Trophoblast cell (in vitro differentiated cells and primary cell): Measurements from ENCODE around the gene PHRF1.

ENCODE experiments used
- DNase-seq, 2 donors: peaks; one replicate each; pipeline ENCODE4 v3.0.0-alpha.2; 2016
- H2AFZ ChIP-seq: 2 replicates; pipeline ENCODE4 v1.6.1; 2013; ENCODE audit warnings: low read length, moderate library complexity, mild to moderate bottlenecking; ENCODE audit not compliant: insufficient read depth, poor library complexity
- H2AK5ac ChIP-seq: 2 replicates; pipeline ENCODE4 v1.6.1; 2013; ENCODE audit warnings: mild to moderate bottlenecking, low read length
- H2BK120ac ChIP-seq: 2 replicates; pipeline ENCODE4 v1.6.1; 2013; ENCODE audit warnings: low read length, mild to moderate bottlenecking, moderate library complexity; ENCODE audit not compliant: insufficient read depth, poor library complexity
- H2BK12ac ChIP-seq: 2 replicates; pipeline ENCODE4 v1.6.1; 2013; ENCODE audit warnings: mild to moderate bottlenecking, low read length, moderate library complexity
- H2BK5ac ChIP-seq: 2 replicates; pipeline ENCODE4 v1.6.1; 2013; ENCODE audit warnings: low read length, low read depth, moderate library complexity, mild to moderate bottlenecking; ENCODE audit not compliant: poor library complexity
- H3K14ac ChIP-seq: 2 replicates; pipeline ENCODE4 v1.6.1; 2013; ENCODE audit warnings: mild to moderate bottlenecking, low read length
- H3K18ac ChIP-seq: 2 replicates; pipeline ENCODE4 v1.6.1; 2013; ENCODE audit warnings: mild to moderate bottlenecking, low read length
- H3K23ac ChIP-seq: 2 replicates; pipeline ENCODE4 v1.6.1; 2013; ENCODE audit warnings: low read length
- H3K27ac ChIP-seq: 2 replicates; pipeline ENCODE4 v1.5.1; 2013; ENCODE audit warnings: low read depth, mild to moderate bottlenecking, inconsistent platforms, low read length, moderate library complexity
- H3K27me3 ChIP-seq: 2 replicates; pipeline ENCODE4 v1.6.1; 2013; ENCODE audit warnings: inconsistent platforms, mild to moderate bottlenecking, low read length, moderate library complexity; ENCODE audit not compliant: insufficient read depth
- H3K36me3 ChIP-seq, 2 experiments: 1 replicate in 1 of 2; 2 replicates in 1 of 2; pipeline ENCODE4 v1.6.1; 2013; ENCODE audit warnings: low read length in 2 of 2, mild to moderate bottlenecking in 2 of 2, moderate library complexity in 1 of 2; ENCODE audit not compliant: insufficient read depth in 2 of 2, control insufficient read depth in 1 of 2
- H3K4ac ChIP-seq: 2 replicates; pipeline ENCODE4 v1.6.1; 2013; ENCODE audit warnings: low read depth, mild to moderate bottlenecking, low read length, moderate library complexity
- H3K4me1 ChIP-seq, 2 experiments: 1 replicate in 1 of 2; 2 replicates in 1 of 2; pipeline ENCODE4 v1.6.1; 2013; ENCODE audit warnings: low read length in 2 of 2, mild to moderate bottlenecking in 2 of 2, moderate library complexity in 1 of 2; ENCODE audit not compliant: insufficient read depth in 2 of 2, control insufficient read depth in 1 of 2
- H3K4me2 ChIP-seq: 2 replicates; pipeline ENCODE4 v1.6.1; 2013; ENCODE audit warnings: inconsistent platforms, mild to moderate bottlenecking, low read length, moderate library complexity
- H3K4me3 ChIP-seq: 2 replicates; pipeline ENCODE4 v1.5.1; 2013; ENCODE audit warnings: mild to moderate bottlenecking, low read depth, low read length, inconsistent platforms
- H3K79me1 ChIP-seq: one replicate; pipeline ENCODE4 v1.6.1; 2013; ENCODE audit warnings: low read length
- H3K79me2 ChIP-seq: 2 replicates; pipeline ENCODE4 v1.6.1; 2013; ENCODE audit warnings: low read length, mild to moderate bottlenecking; ENCODE audit not compliant: control insufficient read depth, insufficient read depth, poor library complexity
- H3K9ac ChIP-seq: 2 replicates; pipeline ENCODE4 v1.6.1; 2013; ENCODE audit warnings: mild to moderate bottlenecking, low read length
- H3K9me3 ChIP-seq: 2 replicates; pipeline ENCODE4 v1.6.1; 2013; ENCODE audit warnings: low read depth, mild to moderate bottlenecking, control low read depth, inconsistent platforms, low read length; ENCODE audit not compliant: insufficient read depth
- H4K12ac ChIP-seq: 2 replicates; pipeline ENCODE4 v1.6.1; 2013; ENCODE audit warnings: low read depth, mild to moderate bottlenecking, low read length, moderate library complexity
- H4K8ac ChIP-seq: 2 replicates; pipeline ENCODE4 v1.6.1; 2013; ENCODE audit warnings: low read depth, mild to moderate bottlenecking, low read length, moderate library complexity
- H4K91ac ChIP-seq: one replicate; pipeline ENCODE4 v1.6.1; 2013; ENCODE audit warnings: low read depth, mild to moderate bottlenecking, low read length, moderate library complexity
- WGBS: extraction: QIAGEN DNeasy Blood & Tissue Kit; methylation state at CpG from one replicate; pipeline ENCODE4 v1.1.7; 2013; ENCODE audit warnings: missing lambda C conversion rate; ENCODE audit not compliant: insufficient read length, insufficient coverage; ENCODE audit errors: extremely low coverage; 5-methylcytosine and 5-hydroxymethylcytosine counted together

Gene PHRF1

DNA sequence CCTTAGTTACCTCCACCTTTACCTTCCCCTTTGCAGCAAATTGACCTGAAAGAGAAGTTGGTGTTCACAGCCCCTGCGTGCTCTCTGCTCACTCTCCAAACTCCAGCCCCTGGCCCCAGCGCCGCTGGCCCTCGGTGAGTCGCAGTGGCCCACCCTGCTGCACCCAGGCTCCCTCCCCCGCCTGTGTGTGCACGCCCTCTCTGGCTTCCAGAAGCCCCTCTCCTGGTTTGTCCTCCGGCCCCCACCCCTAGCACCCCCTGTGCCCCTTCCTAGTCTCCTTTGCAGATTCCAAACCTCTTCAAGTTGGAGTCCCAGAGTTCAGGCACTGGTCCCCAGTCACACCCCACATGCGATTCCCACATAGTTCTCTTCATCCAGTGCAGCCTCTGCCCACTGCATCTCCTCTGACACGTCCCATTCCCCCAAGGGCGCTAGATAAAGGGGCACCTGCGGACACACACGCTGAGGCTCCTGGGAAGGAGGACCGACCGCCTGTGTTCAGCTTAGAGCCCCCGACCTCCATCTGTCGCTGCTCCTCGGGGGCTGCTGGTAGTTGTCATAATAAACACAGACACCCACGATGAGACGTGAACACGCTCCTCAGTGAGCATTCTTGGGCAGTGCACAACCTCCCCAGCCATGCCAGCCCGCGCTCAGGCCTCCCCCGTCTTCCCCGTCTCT is 1.5 kb upstream of the PHRF1 start:
- H2BK5ac ChIP-seq, result no peak overlapping the region
- peak overlapping the region; percentile 97 for H3K18ac ChIP-seq
- DNase-seq, result no peak
- H3K4me2 ChIP-seq, result peak overlapping the region; percentile 99
- no peak overlapping the region for H2BK12ac ChIP-seq
- no peaks in the 10 kb centered on the region for H3K27me3 ChIP-seq
- no peak overlapping the region for H3K9ac ChIP-seq
- H3K27ac ChIP-seq, result no peak overlapping the region
- no peak overlapping the region for H2AK5ac ChIP-seq
- peaks cover 8% of the 10 kb centered on the region for H3K79me1 ChIP-seq
- H3K4me3 ChIP-seq, result peak overlapping the region; percentile 84
- peaks cover 8 to 10% of the 10 kb centered on the region in 2 experiments for H3K36me3 ChIP-seq
- no peak overlapping the region for H3K23ac ChIP-seq
- WGBS, result no CpG with 5 or more reads among the region's 25 CpGs
- H2AFZ ChIP-seq, result peak overlapping the region; percentile 99
- H3K14ac ChIP-seq, result peak overlapping the region; percentile 99
- H3K4ac ChIP-seq, result peak overlapping the region; percentile 61
- peak overlapping the region; percentile 84 for H4K91ac ChIP-seq
- peak overlapping the region; percentile 88 for H4K8ac ChIP-seq
- peaks cover 42% of the 10 kb centered on the region for H3K79me2 ChIP-seq
- peak overlapping the region; percentile 93 for H4K12ac ChIP-seq
- H3K9me3 ChIP-seq, result peaks cover 4% of the 10 kb centered on the region
- no peak overlapping the region for H2BK120ac ChIP-seq
- H3K4me1 ChIP-seq, result peaks cover 24 to 32% of the 10 kb centered on the region in 2 experiments

DNA sequence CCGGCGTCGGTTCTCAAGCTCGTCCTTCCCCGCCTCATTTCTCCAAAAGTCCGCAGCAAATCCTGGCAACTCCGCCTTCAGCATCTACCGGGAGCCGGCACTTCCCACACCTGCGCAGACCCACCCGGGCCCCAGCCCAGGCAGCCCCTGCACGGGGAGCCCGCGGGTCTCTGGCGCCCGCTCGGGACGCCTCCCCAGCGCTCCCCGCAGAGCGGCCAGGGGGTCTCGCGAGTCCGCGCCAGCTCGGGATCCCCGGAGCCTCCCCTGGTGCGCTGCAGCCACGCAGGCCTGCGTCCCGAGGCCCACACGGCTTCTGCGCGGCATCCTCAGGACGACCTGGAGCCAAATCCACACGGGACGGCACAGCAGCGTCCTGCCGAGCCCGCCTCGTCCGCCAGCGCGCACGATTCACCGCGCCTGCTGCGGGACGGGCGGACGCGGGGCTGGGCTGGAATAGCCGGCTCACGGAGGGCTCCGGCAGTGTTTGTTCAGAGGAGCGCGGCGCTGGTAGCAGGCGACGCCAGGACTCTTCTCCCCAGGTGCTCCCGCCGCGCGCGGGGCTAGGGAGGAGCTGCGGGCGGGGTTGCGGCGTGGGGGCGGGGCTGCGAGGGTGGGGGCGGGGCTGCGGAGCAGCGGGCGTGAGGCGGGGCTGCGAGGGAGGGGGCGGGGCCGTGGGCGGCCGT is 816 bp upstream of the PHRF1 start:
- Histone ChIP-seq H3K4me2 (peak overlapping the region; percentile 99), H3K9ac (peak overlapping the region; percentile 83), H2BK12ac (peak overlapping the region; percentile 8), H3K4ac (peak overlapping the region; percentile 61), H3K4me1 (peaks cover 26 to 31% of the 10 kb centered on the region in 2 experiments), H2AFZ (peak overlapping the region; percentile 99), H2AK5ac (peak overlapping the region; percentile 99), H4K91ac (peak overlapping the region; percentile 84), H4K8ac (peak overlapping the region; percentile 88), H3K79me2 (peaks cover 48% of the 10 kb centered on the region), H3K4me3 (peak overlapping the region; percentile 84), H3K36me3 (peaks cover 8 to 11% of the 10 kb centered on the region in 2 experiments), H4K12ac (peak overlapping the region; percentile 93), H3K27ac (peak overlapping the region; percentile 73), H3K9me3 (peaks cover 4% of the 10 kb centered on the region), H3K18ac (peak overlapping the region; percentile 97), H3K14ac (peak overlapping the region; percentile 99), H3K79me1 (peaks cover 8% of the 10 kb centered on the region), H3K23ac (no peak overlapping the region), H3K27me3 (no peaks in the 10 kb centered on the region), H2BK120ac (peak overlapping the region; percentile 90), H2BK5ac (peak overlapping the region; percentile 70)
- WGBS, result no CpG with 5 or more reads among the region's 81 CpGs
- DNase-seq, result peak; percentile 62 to 85

DNA sequence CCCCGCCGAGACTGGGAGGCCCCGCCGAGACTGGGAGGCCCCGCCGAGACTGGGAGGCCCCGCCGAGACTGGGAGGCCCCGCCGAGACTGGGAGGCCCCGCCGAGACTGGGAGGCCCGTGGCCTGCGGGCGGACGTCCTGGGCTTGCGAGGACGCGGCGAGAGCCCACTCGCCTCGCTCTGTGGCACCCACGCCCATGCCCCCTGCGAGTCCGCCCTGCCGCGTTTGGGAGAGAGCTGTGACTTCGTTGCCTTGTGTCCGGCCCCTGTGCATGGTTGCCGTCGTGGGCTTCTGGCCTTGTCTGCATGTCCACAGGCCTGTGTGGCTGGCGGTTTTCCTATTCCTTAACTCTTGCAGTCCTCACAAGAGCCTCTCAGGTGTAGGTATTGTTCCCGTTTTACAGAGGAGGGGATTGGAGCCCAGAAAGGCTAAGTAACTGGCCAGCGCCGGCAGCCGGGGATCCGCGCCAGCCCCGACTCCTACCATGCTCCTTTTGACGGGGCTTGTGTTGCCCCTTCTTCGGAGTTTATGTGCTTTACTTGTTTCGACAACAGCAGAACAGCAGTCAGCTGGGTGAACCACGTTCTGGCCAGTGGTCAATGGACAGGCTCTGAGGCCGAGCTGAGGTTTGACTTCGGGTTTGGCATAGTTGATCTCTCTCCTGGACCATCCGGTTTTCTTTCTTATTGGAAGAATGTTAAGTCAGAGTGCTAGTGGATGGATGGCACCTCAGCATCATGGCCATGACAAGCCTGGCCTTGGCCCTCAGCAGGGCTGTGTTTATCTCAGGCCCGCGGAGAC is 741 bp downstream of the PHRF1 start:
- Histone ChIP-seq H3K79me1 (peaks cover 8% of the 10 kb centered on the region), H2AK5ac (peak overlapping the region; percentile 87), H3K36me3 (peaks cover 15 to 20% of the 10 kb centered on the region in 2 experiments), H4K8ac (peak overlapping the region; percentile 44), H3K27ac (no peak overlapping the region), H3K4me1 (peaks cover 22 to 23% of the 10 kb centered on the region in 2 experiments), H2BK120ac (peak overlapping the region; percentile 29), H3K27me3 (no peaks in the 10 kb centered on the region), H3K18ac (peak overlapping the region; percentile 28), H2BK12ac (no peak overlapping the region), H3K4ac (peak overlapping the region; percentile 91), H2BK5ac (no peak overlapping the region), H3K79me2 (peaks cover 53% of the 10 kb centered on the region), H4K12ac (peak overlapping the region; percentile 13), H3K4me2 (peak overlapping the region; percentile 83), H2AFZ (no peak overlapping the region), H3K9ac (peak overlapping the region; percentile 80), H3K23ac (no peak overlapping the region), H3K4me3 (peak overlapping the region; percentile 95), H4K91ac (peak overlapping the region; percentile 78), H3K14ac (peak overlapping the region; percentile 82), H3K9me3 (peaks cover 4% of the 10 kb centered on the region)
- no peak for DNase-seq
- no CpG with 5 or more reads among the region's 48 CpGs for WGBS

DNA sequence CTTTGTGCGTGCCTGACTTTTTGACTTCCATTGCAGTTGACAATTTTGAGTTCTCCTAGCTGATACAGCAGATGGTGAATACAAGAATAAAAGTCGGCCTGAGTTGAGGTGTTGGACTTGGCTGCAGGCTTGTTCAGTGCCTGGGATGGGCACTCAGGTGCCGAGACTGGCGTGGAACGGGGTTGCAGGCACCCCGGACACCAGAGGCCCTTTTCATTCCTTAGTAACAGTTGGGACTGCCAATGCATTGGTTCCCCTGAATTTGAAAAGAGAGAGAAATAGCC is 1.3 kb downstream of the PHRF1 start:
- Histone ChIP-seq H3K27me3 (no peaks in the 10 kb centered on the region), H2BK5ac (no peak overlapping the region), H3K4me3 (peak overlapping the region; percentile 95), H3K36me3 (peaks cover 19 to 23% of the 10 kb centered on the region in 2 experiments), H4K12ac (no peak overlapping the region), H3K79me1 (peaks cover 8% of the 10 kb centered on the region), H3K9ac (peak overlapping the region; percentile 80), H3K27ac (no peak overlapping the region), H2BK12ac (no peak overlapping the region), H3K18ac (no peak overlapping the region), H3K4ac (peak overlapping the region; percentile 91), H3K14ac (no peak overlapping the region), H3K9me3 (peaks cover 4% of the 10 kb centered on the region), H3K4me2 (peak overlapping the region; percentile 83), H2AFZ (no peak overlapping the region), H3K79me2 (peaks cover 53% of the 10 kb centered on the region), H3K4me1 (peaks cover 22 to 23% of the 10 kb centered on the region in 2 experiments), H2BK120ac (no peak overlapping the region), H3K23ac (no peak overlapping the region), H4K8ac (no peak overlapping the region), H2AK5ac (no peak overlapping the region), H4K91ac (no peak overlapping the region)
- DNase-seq, result no peak
- WGBS, result no CpG with 5 or more reads among the region's 6 CpGs
